Lower leg skin (tissue), 4 donors: ENCODE data around the gene MORC2. TPM values are rescaled to one million over a fixed set of nuclear protein-coding genes. Genes with fewer than 3 reads are reported as not detected.

Experiments used
- DNase-seq, 2 donors: peaks; one replicate each; pipeline ENCODE4 v3.0.0-alpha.2; 2019; ENCODE audit warnings: low spot score in 2 of 2
- H3K4me3 ChIP-seq: fragments of 200-600 bp; sonication (generic); 2 replicates; pipeline ENCODE4 v1.5.1; 2017; ENCODE audit warnings: mild to moderate bottlenecking, low read depth; ENCODE audit not compliant: poor library complexity, severe bottlenecking
- POLR2A ChIP-seq, 2 donors: fragments of 450-650 bp; IDR thresholded peaks; one replicate each; pipeline ENCODE4 v1.6.1; 2016 to 2017; ENCODE audit warnings: antibody characterized with exemption in 2 of 2, mild to moderate bottlenecking in 1 of 2, moderate library complexity in 1 of 2
- WGBS, 2 donors: methylation state at CpG; one replicate each; pipeline ENCODE4 v1.1.5; 2018; 5-methylcytosine and 5-hydroxymethylcytosine counted together
- intact Hi-C: fragments of 100-400 bp; cut with DNase I; formaldehyde crosslinking; loops from one replicate; pipeline ENCODE4 v1.15.0; 2023; ENCODE audit warnings: low total_unique reads
- total RNA-seq, 4 donors: library from RNA; depleted of rRNA; stranded (reverse); fragments of >200 nt; gene quantifications; one replicate each; pipeline ENCODE4 v1.1.0, GENCODE V29; 2016
- TF ChIP-seq, protein P1 (sequence below), 3 donors: fragments of 450-650 bp; IDR thresholded peaks; one replicate each; pipeline ENCODE4 v1.5.1; 2016; ENCODE audit warnings: antibody characterized with exemption in 3 of 3, mild to moderate bottlenecking in 3 of 3, moderate library complexity in 2 of 3

The MORC2 gene
- total RNA-seq, 4 donors from 2014 or later = 16.2 to 34.7 (median 21.4) TPM

DNA sequence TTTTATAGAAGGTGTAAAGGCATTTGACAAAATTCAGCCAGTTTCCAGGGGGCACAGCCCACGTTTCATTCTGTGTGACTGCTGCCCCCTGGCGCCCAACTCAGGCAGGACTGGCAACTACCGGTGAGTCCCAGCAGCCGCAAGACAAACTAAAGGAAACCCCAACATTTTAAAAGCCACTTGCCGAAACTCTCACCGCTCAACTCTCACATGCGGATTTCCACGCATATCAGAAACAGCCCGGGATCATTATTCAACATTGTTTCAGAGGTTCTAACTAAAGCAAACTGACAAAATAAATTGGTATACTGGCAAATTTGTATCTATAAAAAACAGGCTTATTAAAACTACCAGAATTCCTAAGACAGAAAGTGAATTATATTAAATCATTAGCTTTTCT, 48.2 kb downstream of the MORC2 start:
- H3K4me3 ChIP-seq = no peak overlapping the region
- peak; percentile 47 to 93 for DNase-seq
- no peak for TF ChIP-seq POLR2A (IDR thresholded peaks at IDR 0.05)
- TF ChIP-seq, protein P1, sequence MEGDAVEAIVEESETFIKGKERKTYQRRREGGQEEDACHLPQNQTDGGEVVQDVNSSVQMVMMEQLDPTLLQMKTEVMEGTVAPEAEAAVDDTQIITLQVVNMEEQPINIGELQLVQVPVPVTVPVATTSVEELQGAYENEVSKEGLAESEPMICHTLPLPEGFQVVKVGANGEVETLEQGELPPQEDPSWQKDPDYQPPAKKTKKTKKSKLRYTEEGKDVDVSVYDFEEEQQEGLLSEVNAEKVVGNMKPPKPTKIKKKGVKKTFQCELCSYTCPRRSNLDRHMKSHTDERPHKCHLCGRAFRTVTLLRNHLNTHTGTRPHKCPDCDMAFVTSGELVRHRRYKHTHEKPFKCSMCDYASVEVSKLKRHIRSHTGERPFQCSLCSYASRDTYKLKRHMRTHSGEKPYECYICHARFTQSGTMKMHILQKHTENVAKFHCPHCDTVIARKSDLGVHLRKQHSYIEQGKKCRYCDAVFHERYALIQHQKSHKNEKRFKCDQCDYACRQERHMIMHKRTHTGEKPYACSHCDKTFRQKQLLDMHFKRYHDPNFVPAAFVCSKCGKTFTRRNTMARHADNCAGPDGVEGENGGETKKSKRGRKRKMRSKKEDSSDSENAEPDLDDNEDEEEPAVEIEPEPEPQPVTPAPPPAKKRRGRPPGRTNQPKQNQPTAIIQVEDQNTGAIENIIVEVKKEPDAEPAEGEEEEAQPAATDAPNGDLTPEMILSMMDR (IDR thresholded peaks at IDR 0.05) = peak in 1 of 3 donors; percentile 44
- intact Hi-C loops = loop anchor here (5.0 to 10.0 kb wide), 2 partner anchors 158 to 286 kb away; partner anchors contain the start of gene SLC35E4
- WGBS, 2 donors = 0 to 1% methylated on average over 9 of the region's 9 CpGs

DNA sequence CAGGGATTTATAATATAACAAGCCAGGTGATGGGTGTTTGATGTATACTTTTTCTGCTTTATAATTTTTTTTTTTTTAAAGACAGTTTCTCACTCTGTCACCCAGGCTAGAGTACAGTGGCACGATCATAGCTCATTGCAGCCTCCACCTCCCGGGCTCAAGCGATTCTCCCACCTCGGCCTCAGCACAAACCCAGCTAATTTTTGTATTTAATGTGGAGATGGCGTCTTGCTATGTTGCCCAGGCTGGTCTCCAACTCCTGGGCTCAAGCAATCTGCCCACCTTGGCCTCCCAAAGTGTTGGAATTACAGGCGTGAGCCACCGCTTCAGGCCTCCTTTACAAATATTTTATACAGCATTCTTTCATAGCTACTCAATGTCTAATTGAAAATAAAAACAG, 48.6 kb downstream of the MORC2 start:
- no peak overlapping the region for H3K4me3 ChIP-seq
- TF ChIP-seq POLR2A (IDR thresholded peaks at IDR 0.05) = no peak
- TF ChIP-seq, protein P1 (IDR thresholded peaks at IDR 0.05) = no peak
- peak in 1 of 2 donors; percentile 61 for DNase-seq
- WGBS, 2 donors = 80 to 81% methylated on average over 7 of the region's 7 CpGs
- intact Hi-C loops = loop anchor here (5.0 to 10.0 kb wide), 2 partner anchors 158 to 285 kb away; partner anchors contain the start of gene SLC35E4

DNA sequence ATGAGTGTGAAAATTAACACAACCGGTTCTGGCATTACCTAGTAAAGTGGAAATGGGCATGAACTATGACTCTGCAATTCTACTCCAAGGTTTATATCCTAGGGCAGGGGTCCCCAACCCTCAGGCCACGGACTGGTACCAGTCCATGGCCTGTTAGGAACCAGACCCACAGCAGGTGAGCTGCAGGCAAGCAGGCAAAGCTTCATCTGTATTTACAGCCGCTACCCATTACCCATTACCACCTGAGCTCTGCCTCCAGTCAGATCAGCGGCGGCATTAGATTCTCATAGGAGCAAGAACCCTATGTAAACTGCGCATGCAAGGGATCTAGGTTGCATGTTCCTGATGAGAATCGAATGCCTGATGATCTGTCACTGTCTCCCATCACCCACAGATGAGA, 49.8 kb downstream of the MORC2 start:
- peak in 1 of 2 donors; percentile 43 for DNase-seq
- WGBS, 2 donors = 86 to 88% methylated on average over 7 of the region's 7 CpGs
- TF ChIP-seq POLR2A (IDR thresholded peaks at IDR 0.05) = no peak
- TF ChIP-seq, protein P1 (IDR thresholded peaks at IDR 0.05) = no peak
- intact Hi-C loops = no loop called here
- H3K4me3 ChIP-seq = no peak overlapping the region

DNA sequence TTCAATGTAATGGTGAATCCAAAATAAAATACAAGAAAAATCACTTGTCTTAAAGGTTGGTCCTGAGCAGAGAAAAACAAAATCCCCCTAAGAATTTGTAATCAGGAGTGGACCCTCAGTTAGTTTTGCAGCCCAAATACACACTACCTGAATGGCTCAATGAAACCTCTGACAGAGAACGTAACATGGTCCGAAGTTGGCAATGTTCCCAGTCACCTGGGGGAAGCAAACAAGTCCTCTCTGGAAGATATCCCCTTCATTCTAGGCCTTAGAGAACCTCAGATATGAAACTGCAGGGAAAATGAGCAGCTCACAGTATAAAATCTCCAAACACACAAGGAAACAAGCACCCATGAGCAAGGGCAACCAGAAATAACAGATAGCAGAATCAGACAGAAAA, 58.2 kb downstream of the MORC2 start:
- TF ChIP-seq, protein P1 (IDR thresholded peaks at IDR 0.05) = no peak
- TF ChIP-seq POLR2A (IDR thresholded peaks at IDR 0.05) = no peak
- peak in 1 of 2 donors; percentile 17 for DNase-seq
- no peak overlapping the region for H3K4me3 ChIP-seq
- intact Hi-C loops = no loop called here
- 89 to 92% methylated on average over 2 of the region's 2 CpGs for WGBS, 2 donors

DNA sequence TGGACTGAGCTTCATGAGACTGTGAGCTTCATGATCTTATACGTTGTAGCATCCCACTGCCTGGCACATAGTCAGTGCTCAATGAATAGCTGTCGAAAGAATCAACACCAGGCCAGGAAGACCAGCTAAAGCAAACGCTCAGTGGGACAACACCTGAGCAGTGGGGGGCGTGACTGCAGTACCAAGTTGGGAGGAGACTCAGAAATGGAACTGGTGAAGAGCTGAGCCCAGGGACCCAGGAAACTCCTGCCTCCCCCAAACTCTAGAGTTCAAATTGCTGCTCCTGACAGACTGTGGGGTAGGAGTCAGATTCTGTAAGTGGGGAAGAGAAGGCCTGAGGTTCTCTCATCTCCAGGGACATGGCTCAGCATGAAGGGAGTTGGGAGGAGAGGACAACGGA, 59.3 kb downstream of the MORC2 start:
- no peak overlapping the region for H3K4me3 ChIP-seq
- 86 to 97% methylated on average over 5 of the region's 5 CpGs for WGBS, 2 donors
- intact Hi-C loops = no loop called here
- peak in 1 of 2 donors; percentile 50 for DNase-seq
- TF ChIP-seq POLR2A (IDR thresholded peaks at IDR 0.05) = no peak
- TF ChIP-seq, protein P1 (IDR thresholded peaks at IDR 0.05) = no peak

DNA sequence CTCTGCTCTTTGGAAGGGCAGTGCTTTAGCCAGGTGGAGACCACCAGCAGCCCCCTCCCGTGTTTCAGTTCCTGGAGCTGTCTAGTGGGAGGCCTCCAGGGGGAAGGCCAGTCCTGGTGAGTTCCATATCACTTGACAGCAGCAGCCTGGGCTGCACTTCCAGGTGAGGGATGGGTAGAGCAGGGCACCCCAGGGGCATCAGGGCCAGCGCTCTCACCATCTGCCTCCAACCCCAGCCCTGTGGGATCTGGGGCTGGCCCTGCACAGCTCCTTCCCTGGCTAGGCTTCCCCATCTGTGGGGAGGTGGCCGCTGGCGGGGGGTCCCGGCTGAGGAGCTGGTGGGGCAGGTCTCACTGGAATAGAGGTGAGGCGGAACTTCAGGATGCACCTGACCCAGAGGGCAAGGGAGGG, 60.5 kb downstream of the MORC2 start:
- no peak for TF ChIP-seq POLR2A (IDR thresholded peaks at IDR 0.05)
- TF ChIP-seq, protein P1 (IDR thresholded peaks at IDR 0.05) = no peak
- intact Hi-C loops = no loop called here
- WGBS, 2 donors = 87 to 92% methylated on average over 6 of the region's 6 CpGs
- no peak overlapping the region for H3K4me3 ChIP-seq
- DNase-seq = peak in 1 of 2 donors; percentile 66
